ENCODE measurements around the gene SEPTIN10.
"Not testable (repeated sequence)": the region's sequence is repeated elsewhere in the genome, so short reads cannot be mapped to it uniquely, and the experiment has no call there.

SEPTIN10 gene

DNA sequence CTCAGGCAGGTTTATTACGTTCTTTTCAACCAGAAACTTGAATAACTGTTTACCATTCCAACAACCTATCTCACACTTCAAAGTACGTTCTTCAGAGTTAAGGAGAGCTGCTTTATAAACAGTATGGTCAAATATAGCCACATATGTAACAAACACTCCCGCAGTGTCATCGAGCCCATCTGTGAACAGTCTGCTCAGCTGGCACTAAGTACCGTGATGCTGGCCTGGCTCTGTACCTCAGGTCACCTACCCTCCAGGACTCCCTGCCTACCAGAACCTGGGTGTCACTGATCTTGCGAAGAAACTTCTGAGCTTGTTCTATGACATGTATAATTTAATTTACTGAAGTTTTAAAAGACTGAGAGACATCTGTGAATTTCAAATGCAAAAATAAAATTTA, 71.4 kb downstream of the SEPTIN10 start:
- no peak for DNase-seq (ENCODE audit: low read depth)

DNA sequence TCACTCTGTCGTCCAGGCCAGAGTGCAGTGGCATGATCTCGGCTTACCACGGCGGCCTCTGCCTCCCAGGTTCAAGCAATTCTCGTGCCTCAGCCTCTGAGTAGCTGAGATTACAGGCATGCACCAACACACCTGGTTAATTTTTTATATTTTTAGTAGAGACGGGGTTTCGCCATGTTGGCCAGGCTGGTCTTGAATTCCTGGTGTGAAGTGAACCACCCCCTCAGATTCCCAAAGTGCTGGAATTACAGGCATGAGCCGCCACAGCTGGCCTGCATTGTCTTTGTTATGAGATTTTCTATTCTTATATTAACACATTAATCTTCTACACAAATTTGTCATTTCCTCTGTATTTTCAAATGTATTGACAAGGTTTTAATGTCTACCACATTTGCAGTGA, 75.2 kb downstream of the SEPTIN10 start:
- no peak for DNase-seq (ENCODE audit: low read depth)

DNA sequence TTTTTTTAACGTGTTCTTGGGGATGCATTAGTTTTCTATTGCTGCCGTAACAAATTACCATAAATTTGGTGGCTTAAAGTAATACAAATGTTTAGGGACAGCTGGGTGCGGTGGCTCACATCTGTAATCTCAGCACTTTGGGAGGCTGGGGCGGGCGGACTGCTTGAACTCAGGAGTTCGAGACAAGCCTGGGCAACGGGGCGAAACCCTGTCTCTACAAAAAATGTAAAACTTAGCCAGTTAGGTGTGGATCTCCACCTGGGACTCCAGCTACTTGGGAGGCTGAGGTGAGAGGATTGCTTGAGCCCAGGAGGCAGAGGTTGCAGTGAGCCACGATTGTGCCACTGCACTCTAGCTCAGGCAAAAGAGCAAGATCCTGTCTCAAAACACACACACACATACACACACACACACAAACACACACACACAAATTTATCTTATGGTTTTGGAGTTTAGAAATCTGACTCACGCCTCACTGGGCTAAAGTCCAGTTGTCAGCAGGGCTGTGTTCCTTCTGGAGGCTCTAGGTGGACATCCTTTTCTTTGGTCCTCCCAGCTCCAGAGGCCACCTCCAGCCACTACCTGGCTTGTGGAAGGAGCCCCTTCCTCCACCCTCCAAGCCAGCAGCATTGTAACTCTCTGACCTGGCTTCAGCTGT, 76.1 kb downstream of the SEPTIN10 start:
- no peak for DNase-seq (ENCODE audit: low read depth)

DNA sequence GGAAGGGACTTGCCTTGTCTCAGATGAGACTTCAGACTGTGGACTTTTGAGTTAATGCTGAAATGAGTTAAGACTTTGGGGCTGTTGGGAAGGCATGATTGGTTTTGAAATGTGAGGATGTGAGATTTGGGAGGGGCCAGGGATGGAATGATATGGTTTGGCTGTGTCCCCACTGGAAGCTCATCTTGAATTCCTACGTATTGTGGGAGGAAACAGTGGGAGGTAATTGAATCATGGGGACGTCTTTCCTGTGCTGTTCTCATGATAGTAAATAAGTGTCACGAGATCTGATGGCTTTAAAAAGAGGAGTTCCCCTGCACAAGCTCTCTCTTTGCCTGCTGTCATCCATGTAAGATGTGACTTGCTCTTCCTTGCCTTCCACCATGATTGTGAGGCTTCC, 77.2 kb downstream of the SEPTIN10 start:
- DNase-seq (ENCODE audit: low read depth) = not testable (repeated sequence)

DNA sequence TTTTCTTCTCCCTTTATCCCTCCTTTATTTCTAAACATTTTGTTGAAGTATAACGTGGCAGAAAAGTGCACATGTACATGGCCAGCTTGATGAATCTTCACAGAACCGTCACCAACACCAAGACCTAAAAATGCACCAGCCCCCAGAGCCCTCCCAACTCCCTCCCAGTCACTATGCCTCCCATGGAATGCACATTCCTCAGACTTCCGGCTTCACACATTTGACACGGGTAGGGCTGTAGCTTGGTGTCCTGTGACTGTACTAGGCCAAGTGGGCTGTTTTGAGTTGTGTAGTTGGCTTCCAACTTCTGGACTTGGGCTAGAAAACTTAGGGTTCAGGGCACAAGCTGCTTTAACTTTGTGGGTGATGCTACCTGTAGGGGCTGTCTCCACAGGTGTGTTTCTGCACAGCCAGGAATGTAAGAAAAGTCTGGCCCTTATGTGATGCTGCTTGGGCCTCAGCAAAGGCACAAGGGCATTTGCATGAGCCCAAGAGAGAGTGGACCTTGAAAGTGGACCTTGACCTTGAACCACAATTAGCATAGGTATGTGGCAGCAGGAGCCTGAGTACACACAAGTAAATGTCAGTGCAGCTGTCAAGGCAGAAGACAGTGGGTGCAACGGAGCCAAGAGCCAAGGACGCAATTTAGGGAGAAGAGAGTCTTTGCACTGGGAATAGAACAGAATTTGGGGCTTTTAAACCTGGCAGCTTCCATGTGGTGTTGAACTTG, 78.4 kb downstream of the SEPTIN10 start:
- DNase-seq (ENCODE audit: low read depth) = no peak

DNA sequence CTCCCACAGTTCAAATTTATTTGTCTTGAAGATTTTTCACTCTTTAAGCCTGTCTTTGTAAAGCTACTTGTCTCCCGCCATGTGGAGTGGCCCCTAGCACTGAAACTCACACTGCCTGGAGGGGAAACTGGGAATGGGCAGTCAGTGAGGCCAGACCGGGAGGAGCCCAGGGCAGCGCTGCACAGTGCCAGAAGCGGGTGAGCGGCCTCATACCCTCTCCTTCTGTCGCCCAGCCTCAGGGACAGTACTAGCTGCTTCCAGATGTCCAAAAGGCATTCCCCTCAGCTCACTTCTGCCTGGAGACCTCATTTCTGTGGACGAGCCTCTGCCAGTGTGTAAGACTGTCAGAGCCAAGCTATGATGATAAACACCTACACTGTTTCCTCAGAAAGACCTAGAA, 79.9 kb downstream of the SEPTIN10 start:
- no peak for DNase-seq (ENCODE audit: low read depth)

DNA sequence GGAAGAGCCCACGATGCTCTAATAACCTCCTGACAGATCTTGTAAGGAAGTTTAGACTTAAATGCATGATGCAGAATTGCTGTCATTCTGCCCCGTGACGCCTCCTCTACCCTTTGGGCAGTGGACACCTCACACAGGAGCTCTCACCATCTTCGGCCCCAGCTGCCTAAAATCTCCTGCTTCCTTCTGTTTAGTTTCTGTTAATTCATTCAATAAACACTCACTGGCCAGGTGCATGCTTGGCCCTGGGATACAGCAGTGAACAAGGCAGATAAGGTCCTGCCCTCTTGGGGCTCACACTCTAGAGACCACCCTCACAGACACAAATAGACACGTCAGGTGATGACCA, 81.1 kb downstream of the SEPTIN10 start:
- no peak for DNase-seq (ENCODE audit: low read depth)

DNA sequence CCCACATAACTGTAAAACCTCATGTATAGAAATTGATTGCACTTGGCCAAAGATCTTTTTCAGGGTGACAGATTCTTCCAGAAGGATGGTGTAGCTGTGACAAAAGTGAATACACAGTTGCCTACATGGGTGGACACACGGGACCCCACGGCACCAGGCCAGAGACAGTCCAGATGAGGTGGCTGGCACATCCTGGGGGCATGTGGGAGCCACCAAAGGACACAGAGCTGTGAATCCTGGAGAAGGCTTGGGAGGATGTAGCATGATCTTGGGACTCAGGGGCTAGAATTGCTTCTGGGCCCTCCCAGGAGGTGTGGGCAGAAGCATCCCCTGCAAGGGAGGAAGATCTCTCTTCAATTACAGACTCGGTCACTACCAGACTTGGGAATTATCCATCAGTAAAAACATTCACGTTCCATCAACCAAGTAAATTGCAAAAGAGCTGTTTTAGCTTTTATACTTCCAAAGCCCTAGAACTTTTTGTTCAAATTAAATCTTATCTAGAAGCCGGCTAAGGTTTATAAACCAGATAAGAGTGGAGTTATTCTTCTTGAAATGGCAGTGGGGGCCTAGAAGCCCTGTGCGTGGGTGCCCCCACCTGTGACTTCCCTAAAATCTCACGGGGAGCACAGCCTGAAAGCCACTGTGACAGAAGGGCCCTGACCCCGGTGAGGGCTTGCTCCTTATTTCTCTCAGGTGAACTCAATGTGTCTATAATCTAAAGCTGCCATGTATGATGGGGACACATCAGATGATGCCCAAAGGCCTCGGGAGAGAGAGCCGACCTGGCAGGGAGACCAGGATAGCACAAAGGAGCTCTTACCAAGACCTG, 81.7 kb downstream of the SEPTIN10 start:
- DNase-seq (ENCODE audit: low read depth) = no peak

DNA sequence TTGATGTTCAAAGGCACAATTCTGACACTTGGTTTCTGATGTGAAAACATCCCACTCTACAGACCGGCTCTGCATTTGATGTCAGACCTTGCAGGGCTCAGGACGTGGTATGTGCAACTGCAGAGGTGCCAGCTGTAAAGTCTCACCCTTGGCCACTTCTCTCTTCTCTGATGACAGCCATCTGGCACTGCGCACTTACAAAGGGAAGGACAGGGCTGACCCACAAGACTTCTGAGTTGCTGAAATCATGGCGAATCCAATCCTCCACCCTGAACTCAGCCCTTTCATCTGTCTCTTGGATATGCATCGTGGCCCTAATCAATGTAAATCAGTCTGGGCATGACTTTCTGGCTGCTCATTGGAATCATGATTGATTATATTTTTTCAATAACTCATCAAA, 82.5 kb downstream of the SEPTIN10 start:
- no peak for DNase-seq (ENCODE audit: low read depth)

DNA sequence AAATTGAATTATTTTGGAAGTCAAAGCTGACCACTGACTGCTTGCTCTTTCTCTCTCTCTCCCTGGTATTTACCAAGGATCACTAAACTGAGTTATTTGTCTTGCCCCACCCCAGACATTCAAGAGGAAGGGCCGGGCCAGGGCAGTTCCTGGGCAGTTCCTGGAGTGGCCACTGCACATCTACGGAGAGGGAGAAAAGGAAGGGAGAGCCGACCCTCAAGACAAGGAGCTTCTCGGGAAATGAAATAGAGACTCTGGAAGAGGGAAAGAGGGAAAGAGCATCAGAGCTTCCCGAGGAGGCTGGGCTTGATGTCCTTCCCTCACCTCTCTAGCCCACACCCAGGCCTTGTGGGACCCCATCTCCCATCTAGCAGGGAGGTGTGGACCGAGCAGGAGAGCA, 83.1 kb downstream of the SEPTIN10 start:
- no peak for DNase-seq (ENCODE audit: low read depth)

DNA sequence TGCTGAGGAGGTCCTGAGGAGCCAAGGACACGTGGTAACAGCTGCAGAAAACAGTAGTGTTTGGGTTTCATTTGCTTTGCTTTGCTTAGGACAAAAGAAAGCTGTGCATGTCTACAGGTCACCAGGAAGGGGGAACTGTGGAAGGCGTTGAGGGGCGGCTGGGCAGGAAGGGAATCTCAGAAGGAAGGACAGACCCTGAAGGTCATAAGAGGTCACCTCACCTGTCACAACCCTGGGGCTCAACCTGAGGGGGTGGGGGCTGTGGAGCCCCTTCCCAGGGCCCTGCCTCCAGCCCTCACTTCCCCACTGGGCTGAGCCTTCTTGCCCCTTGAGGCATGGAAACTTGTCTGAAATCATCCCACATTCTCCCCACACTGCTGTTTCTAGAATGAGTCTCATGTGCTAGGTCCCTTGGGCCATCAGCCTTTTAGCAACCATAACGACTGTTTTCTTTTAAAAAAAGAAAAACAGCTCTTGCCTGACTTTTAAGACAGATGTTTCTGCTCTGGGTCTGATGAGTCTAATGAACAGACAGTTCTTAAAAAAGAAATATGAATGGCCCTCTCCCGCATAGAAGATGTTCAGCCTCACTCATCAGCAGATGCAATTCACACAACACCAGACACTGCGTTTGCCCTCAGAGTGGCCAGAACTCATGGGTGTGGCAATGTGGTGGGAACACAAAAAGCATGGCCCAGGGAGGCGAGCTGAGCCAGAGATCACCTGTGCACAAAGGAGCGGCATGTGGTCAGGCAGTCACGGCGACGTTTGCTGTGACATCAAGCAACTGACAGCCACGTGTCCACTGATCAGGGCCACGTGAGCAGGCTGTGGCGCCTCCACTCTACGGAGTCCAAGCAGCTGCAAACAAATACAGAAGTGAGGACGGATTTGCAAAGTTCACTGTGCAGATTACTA, 84.0 kb downstream of the SEPTIN10 start:
- no peak for DNase-seq (ENCODE audit: low read depth)

DNA sequence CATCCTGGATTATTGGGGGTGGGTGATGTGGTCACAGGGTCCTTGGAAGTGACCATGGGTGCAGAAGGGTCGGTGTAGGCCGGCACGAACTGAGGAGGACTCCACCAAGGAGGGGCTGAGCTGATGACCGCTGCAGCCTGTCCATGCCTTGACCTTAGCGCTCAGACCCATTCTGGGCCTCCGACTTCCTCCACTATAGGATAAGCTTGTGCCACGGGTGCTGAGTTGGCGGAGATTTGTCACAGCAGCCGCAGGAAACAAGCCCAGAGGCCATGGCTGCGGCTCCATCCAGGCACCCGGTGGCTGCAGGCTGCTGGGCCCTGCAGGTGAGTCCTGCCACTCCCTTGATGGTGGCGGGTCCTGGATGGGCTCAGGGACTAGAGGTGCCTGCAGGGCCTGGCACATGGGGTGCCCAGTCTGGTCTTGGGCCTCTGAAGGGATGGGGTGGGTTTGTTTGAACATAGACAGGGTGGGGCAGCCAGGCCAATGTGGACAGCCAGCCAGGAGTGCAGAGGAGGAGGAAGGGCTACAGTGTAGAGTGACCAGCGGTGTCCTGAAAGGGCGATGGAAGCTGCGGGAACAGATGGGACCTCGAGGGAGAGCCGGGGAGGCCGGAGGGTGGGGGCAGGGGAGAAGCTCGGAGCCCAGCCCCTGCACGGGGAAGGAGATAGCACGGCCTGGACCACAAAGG, 84.8 kb downstream of the SEPTIN10 start:
- DNase-seq (ENCODE audit: low read depth) = no peak

DNA sequence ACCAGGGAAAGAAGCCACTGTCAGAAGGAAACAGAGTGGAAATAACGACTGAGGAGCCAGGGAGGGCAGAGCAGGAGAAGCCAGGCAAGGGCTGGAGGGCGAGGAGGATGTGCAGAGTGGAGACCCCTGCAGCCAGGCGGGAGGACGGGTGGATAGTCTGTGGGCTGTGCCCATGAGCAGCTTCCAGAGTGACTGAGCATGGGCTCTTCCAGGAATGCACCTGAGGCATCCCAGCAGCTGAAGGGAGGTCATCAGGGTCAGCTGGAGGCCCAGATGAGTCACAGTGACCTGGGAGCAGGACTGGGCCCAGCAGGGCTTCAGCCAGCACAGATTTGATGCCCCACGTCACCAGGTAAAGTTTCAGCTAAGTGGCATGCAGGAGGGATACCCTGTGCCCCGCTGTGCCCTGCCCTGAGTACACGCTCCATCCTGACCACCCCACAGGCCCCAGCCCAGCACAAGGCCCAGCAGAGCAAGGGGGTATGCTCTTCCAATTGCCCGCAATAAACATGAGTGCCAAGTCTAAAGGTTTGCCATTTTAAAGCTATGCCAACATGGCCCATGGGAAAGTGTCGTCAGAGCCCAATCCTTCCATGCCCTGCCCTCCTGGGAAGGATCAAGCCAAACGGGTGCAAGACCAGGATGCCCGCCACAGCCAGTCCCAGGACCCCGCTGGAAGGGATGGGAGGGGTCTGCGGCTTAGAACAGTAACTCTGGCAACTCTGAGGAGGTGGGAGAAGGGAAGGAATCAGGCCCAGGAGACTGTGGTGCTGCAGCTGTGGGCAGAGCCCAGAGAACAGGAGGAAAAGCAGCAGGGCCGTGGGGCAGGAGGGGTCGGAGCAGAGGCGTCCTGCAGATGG, 85.7 kb downstream of the SEPTIN10 start:
- DNase-seq (ENCODE audit: low read depth) = no peak

DNA sequence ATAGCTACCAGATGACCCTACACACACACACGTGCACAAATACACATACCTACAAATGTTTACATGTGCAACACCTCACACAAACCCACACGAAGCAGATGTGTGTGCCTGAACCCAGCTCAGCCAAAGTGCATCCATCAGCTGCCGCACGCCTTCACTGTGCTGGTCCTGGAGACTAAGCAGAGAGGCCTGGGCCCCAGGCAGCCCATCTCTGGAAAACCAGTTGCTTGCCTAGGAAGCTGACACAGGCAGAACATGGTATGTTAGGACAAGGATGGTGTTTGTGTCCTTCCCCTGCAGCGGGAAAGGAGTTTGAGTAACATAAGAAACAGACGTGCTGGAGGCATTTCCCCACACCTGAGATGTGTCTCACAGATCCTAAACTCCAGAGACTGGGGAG, 86.7 kb downstream of the SEPTIN10 start:
- DNase-seq (ENCODE audit: low read depth) = no peak

DNA sequence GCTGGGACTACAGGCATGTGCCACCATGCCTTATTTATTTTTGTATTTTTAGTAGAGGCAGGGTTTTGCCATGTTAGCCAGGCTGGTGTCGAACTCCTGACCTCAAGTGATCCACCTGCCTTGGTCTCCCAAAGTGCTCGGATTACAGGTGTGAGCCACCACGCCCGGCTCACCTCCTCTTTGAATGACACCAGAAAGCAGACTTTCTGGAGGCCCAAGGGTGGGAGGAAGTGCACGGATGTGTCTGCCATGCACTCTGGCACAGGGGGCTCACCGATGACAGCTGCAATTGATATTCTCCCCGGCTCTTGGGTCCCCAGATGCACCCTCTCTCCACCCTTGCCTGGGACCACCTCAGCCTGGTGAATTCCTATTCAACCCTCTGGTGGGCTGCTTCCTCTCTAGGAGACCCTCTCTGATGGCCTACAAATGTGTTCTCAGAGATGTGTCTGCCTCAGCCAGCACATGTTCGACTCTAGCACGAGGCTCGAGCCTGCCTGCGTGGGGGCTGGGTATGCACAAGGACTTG, 87.3 kb downstream of the SEPTIN10 start:
- DNase-seq (ENCODE audit: low read depth) = no peak

DNA sequence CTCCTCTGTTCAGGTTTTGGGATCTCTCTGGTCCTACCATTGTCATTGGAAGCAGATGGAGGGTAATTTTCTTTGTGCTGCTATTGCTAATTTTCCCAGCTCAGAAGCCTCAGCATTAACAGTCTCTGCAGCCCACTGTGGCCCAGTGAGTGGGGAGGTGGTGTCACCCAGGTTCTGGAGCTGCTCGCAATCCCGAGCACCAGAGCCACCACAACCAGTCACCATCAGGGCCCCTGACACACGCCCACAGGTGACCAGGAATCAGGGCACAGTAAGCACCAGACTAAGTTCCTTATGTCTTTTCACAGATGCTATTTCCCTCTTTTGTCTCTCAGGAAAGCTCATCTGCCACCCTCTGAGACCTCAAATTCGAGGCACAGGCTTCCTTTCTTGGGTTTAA, 87.9 kb downstream of the SEPTIN10 start:
- no peak for DNase-seq (ENCODE audit: low read depth)

DNA sequence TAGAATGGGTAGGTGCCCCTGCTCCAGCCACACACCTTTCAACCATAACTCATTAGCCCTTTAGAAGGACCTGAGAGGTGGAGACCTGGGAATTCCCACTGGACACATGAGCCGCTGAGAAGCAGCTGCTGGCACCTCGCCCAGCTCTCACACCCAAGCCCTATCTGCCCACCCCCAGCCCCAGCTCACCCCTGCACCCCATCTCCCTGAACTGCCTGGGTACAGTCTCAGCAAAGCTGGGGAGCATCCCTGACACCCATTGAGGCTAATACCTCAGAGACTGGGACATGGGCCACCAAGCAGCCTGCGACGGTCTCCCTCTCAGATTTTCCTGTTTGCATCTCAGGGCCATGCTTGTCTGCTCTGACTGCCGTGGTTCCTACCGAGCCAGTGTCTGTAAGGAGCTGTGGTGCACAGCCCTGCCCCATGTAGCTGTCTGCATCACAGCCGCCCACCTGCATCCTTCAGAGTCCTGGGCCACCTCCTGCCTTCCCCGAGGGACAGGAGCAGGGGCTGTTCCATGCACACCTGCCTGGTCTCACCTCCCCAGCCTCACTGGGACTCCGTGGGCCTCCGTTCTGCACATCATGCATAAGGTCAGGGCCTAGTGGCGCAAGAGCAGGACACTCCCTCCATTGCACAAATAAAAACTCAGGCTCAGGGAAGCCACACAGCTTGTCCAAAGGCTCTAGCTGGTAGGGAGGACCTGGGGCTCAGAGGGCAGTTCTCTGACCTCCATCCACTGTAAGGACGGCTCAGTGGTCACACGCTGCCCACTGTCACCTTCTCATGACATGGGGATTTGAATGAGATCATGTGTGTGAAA, 90.0 kb downstream of the SEPTIN10 start:
- DNase-seq (ENCODE audit: low read depth) = no peak

DNA sequence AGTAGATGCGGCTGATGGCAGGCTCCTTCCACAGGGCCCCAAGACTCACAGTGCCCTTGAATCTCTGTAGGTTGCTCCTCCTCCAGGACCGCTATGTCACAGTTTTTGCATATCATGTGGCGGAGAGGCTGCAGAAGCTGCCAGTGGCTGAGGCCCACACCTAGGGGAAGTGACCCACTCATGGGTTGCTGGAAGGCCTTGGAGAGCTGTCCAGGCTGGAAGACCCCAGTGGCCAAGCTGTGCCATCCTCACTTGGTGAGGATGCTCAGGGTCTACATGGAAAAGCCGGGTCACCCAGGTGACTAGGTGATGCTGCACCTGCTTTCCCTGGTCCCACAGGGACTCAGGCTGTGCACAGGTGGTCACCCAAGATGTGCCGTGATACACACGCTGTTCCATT, 90.6 kb downstream of the SEPTIN10 start:
- no peak for DNase-seq (ENCODE audit: low read depth)

DNA sequence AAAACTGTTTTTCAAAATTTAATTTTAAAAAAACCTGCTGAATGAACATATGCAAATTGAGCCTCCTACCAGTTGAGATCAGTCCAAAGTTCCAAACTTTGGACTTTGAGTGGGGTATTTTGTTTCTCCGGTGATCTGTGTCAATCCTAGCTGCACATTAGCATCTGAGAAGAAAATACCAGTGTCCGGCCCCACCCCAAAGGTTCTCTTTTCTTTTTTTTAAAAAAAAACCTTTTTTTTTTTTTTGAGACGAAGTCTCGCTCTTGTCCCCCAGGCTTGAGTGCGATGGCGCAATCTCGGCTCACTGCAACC, 91.7 kb downstream of the SEPTIN10 start:
- no peak for DNase-seq (ENCODE audit: low read depth)

Data from activated T-cell treated with anti-CD3 and anti-CD28 coated beads for 1 hour (primary cell).